ENCODE results near the gene ASGR2. TPM values are rescaled to one million over a fixed set of nuclear protein-coding genes. Genes with fewer than 3 reads are reported as not detected.
A peak's percentile ranks its signal among the peaks of the same experiment; 100 is the strongest.
"Not testable (repeated sequence)": the region's sequence is repeated elsewhere in the genome, so short reads cannot be mapped to it uniquely, and the experiment has no call there.

The ASGR2 gene
- total and polyA plus RNA-seq, 7 experiments from 2014 or later, result 0.27 to 15.0 (median 1.9) TPM; not detected in 4

- DNase-seq (no peak), ATAC-seq (no peak)
- H3K9me3 Mint-ChIP-seq, result no peaks in the 10 kb centered on the region
- H3K27me3 Mint-ChIP-seq, result peaks cover 0 to 10% (median 0%) of the 10 kb centered on the region in 5 donors
- CTCF ChIA-PET, result no interaction called here
- POLR2A ChIA-PET, result no interaction called here
- H3K4me3 Mint-ChIP-seq, result no peak overlapping the region
- Histone ChIP-seq H3K9me3 (ENCODE audit: control insufficient read depth in 2 of 3, low read length in 3 of 3) (no peaks in the 10 kb centered on the region), H3K27ac (ENCODE audit: low read depth, low read length) (no peak overlapping the region), H3K27me3 (ENCODE audit: control insufficient read depth in 2 of 2, insufficient read depth in 2 of 2, low read length in 2 of 2) (no peaks in the 10 kb centered on the region), H3K36me3 (ENCODE audit: control insufficient read depth in 2 of 3, insufficient read depth in 3 of 3, low read length in 3 of 3) (no peaks in the 10 kb centered on the region), H3K4me1 (ENCODE audit: control insufficient read depth in 2 of 2, insufficient read depth in 2 of 2, low read length in 2 of 2) (no peaks in the 10 kb centered on the region), H3K4me3 (ENCODE audit: low read length) (no peak overlapping the region)
- peaks cover 0 to 4% (median 0%) of the 10 kb centered on the region in 7 donors for H3K4me1 Mint-ChIP-seq
- no peak overlapping the region for H3K27ac Mint-ChIP-seq
- no peaks in the 10 kb centered on the region for H3K36me3 Mint-ChIP-seq
- intact Hi-C loops (cut with micrococcal nuclease), result no loop called here
Observed at GRCh38 chr17:7102421-7102820, 12.2 kb downstream of the ASGR2 start.

- no peak overlapping the region for H3K27ac ChIP-seq (ENCODE audit: low read depth, low read length)
- CTCF ChIA-PET, result no interaction called here
Observed at GRCh38 chr17:7101531-7101930, 13.1 kb downstream of the ASGR2 start.

GRCh38 chr17:7100641-7101379 lies 13.8 kb downstream of the ASGR2 start:
- H3K27ac ChIP-seq (ENCODE audit: low read depth, low read length); intact Hi-C loops (cut with micrococcal nuclease); H3K27ac Mint-ChIP-seq; H3K36me3 Mint-ChIP-seq; H3K4me1 Mint-ChIP-seq; H3K4me1 ChIP-seq (ENCODE audit: control insufficient read depth in 2 of 2, insufficient read depth in 2 of 2, low read length in 2 of 2); H3K36me3 ChIP-seq (ENCODE audit: control insufficient read depth in 2 of 3, insufficient read depth in 3 of 3, low read length in 3 of 3); H3K4me3 ChIP-seq (ENCODE audit: low read length); DNase-seq; H3K9me3 ChIP-seq (ENCODE audit: control insufficient read depth in 2 of 3, low read length in 3 of 3); CTCF ChIA-PET; H3K4me3 Mint-ChIP-seq; H3K27me3 ChIP-seq (ENCODE audit: control insufficient read depth in 2 of 2, insufficient read depth in 2 of 2, low read length in 2 of 2); H3K9me3 Mint-ChIP-seq; POLR2A ChIA-PET; ATAC-seq: not testable (repeated sequence)
- H3K27me3 Mint-ChIP-seq, result peaks cover 0 to 10% (median 0%) of the 10 kb centered on the region in 5 donors

More at GRCh38 chr17:7101531-7101930, 13.1 kb downstream of the ASGR2 start:
- H3K4me3 Mint-ChIP-seq, result no peak overlapping the region
- Histone ChIP-seq H3K27me3 (ENCODE audit: control insufficient read depth in 2 of 2, insufficient read depth in 2 of 2, low read length in 2 of 2) (no peaks in the 10 kb centered on the region), H3K4me1 (ENCODE audit: control insufficient read depth in 2 of 2, insufficient read depth in 2 of 2, low read length in 2 of 2) (no peaks in the 10 kb centered on the region), H3K36me3 (ENCODE audit: control insufficient read depth in 2 of 3, insufficient read depth in 3 of 3, low read length in 3 of 3) (no peaks in the 10 kb centered on the region), H3K9me3 (ENCODE audit: control insufficient read depth in 2 of 3, low read length in 3 of 3) (no peaks in the 10 kb centered on the region), H3K4me3 (ENCODE audit: low read length) (no peak overlapping the region)
- DNase-seq, result no peak
- ATAC-seq, result no peak
- peaks cover 0 to 10% (median 0%) of the 10 kb centered on the region in 5 donors for H3K27me3 Mint-ChIP-seq
- peaks cover 0 to 4% (median 0%) of the 10 kb centered on the region in 7 donors for H3K4me1 Mint-ChIP-seq
- intact Hi-C loops (cut with micrococcal nuclease), result no loop called here
- POLR2A ChIA-PET, result no interaction called here
- H3K27ac Mint-ChIP-seq, result no peak overlapping the region
- no peaks in the 10 kb centered on the region for H3K9me3 Mint-ChIP-seq
- H3K36me3 Mint-ChIP-seq, result no peaks in the 10 kb centered on the region

- Histone ChIP-seq H3K27ac (ENCODE audit: low read depth, low read length) (no peak overlapping the region), H3K9me3 (ENCODE audit: control insufficient read depth in 2 of 3, low read length in 3 of 3) (no peaks in the 10 kb centered on the region), H3K27me3 (ENCODE audit: control insufficient read depth in 2 of 2, insufficient read depth in 2 of 2, low read length in 2 of 2) (no peaks in the 10 kb centered on the region), H3K4me1 (ENCODE audit: control insufficient read depth in 2 of 2, insufficient read depth in 2 of 2, low read length in 2 of 2) (no peaks in the 10 kb centered on the region), H3K36me3 (ENCODE audit: control insufficient read depth in 2 of 3, insufficient read depth in 3 of 3, low read length in 3 of 3) (no peaks in the 10 kb centered on the region), H3K4me3 (ENCODE audit: low read length) (no peak overlapping the region)
- H3K27me3 Mint-ChIP-seq, result peaks cover 0 to 11% (median 5%) of the 10 kb centered on the region in 5 donors
- POLR2A ChIA-PET, result no interaction called here
- no peak overlapping the region for H3K4me3 Mint-ChIP-seq
- intact Hi-C loops (cut with micrococcal nuclease), result no loop called here
- peaks cover 0 to 17% (median 8%) of the 10 kb centered on the region in 7 donors for H3K4me1 Mint-ChIP-seq
- no peak for DNase-seq
- CTCF ChIA-PET, result no interaction called here
- no peaks in the 10 kb centered on the region for H3K9me3 Mint-ChIP-seq
- no peak overlapping the region for H3K27ac Mint-ChIP-seq
- ATAC-seq, result peak; percentile 45
- H3K36me3 Mint-ChIP-seq, result no peaks in the 10 kb centered on the region
Observed at GRCh38 chr17:7098802-7099459, 15.7 kb downstream of the ASGR2 start.

GRCh38 chr17:7097940-7098339 lies 16.7 kb downstream of the ASGR2 start:
- no peaks in the 10 kb centered on the region for H3K36me3 Mint-ChIP-seq
- H3K4me3 Mint-ChIP-seq, result no peak overlapping the region
- H3K4me1 Mint-ChIP-seq, result peaks cover 0 to 17% (median 8%) of the 10 kb centered on the region in 7 donors
- no peaks in the 10 kb centered on the region for H3K36me3 ChIP-seq (ENCODE audit: control insufficient read depth in 2 of 3, insufficient read depth in 3 of 3, low read length in 3 of 3)
- ATAC-seq (no peak), DNase-seq (no peak)
- CTCF ChIA-PET, result no interaction called here
- H3K9me3 Mint-ChIP-seq, result no peaks in the 10 kb centered on the region
- H3K4me1 ChIP-seq (ENCODE audit: control insufficient read depth in 2 of 2, insufficient read depth in 2 of 2, low read length in 2 of 2), result no peaks in the 10 kb centered on the region
- H3K4me3 ChIP-seq (ENCODE audit: low read length), result no peak overlapping the region
- H3K9me3 ChIP-seq (ENCODE audit: control insufficient read depth in 2 of 3, low read length in 3 of 3), result no peaks in the 10 kb centered on the region
- H3K27ac ChIP-seq (ENCODE audit: low read depth, low read length), result no peak overlapping the region
- intact Hi-C loops (cut with micrococcal nuclease), result no loop called here
- H3K27ac Mint-ChIP-seq, result no peak overlapping the region
- peaks cover 0 to 10% (median 5%) of the 10 kb centered on the region in 5 donors for H3K27me3 Mint-ChIP-seq
- POLR2A ChIA-PET, result no interaction called here
- no peaks in the 10 kb centered on the region for H3K27me3 ChIP-seq (ENCODE audit: control insufficient read depth in 2 of 2, insufficient read depth in 2 of 2, low read length in 2 of 2)

GRCh38 chr17:7095625-7096024 lies 19.0 kb downstream of the ASGR2 start:
- Mint-ChIP-seq H3K36me3 (no peaks in the 10 kb centered on the region), H3K4me3 (no peak overlapping the region), H3K27ac (peak overlapping the region in 1 of 9 donors; percentile 11), H3K4me1 (peaks cover 0 to 17% (median 8%) of the 10 kb centered on the region in 7 donors), H3K27me3 (peaks cover 0 to 11% (median 5%) of the 10 kb centered on the region in 5 donors), H3K9me3 (peaks cover 0 to 2% (median 0%) of the 10 kb centered on the region in 11 donors)
- ATAC-seq, result peak; percentile 38
- Histone ChIP-seq H3K27ac (ENCODE audit: low read depth, low read length) (no peak overlapping the region), H3K9me3 (ENCODE audit: control insufficient read depth in 2 of 3, low read length in 3 of 3) (no peaks in the 10 kb centered on the region), H3K4me1 (ENCODE audit: control insufficient read depth in 2 of 2, insufficient read depth in 2 of 2, low read length in 2 of 2) (no peaks in the 10 kb centered on the region), H3K27me3 (ENCODE audit: control insufficient read depth in 2 of 2, insufficient read depth in 2 of 2, low read length in 2 of 2) (no peaks in the 10 kb centered on the region), H3K4me3 (ENCODE audit: low read length) (no peak overlapping the region), H3K36me3 (ENCODE audit: control insufficient read depth in 2 of 3, insufficient read depth in 3 of 3, low read length in 3 of 3) (no peaks in the 10 kb centered on the region)
- POLR2A ChIA-PET, result no interaction called here
- no peak for DNase-seq
- CTCF ChIA-PET, result no interaction called here
- intact Hi-C loops (cut with micrococcal nuclease), result no loop called here

All from naive thymus-derived CD4-positive, alpha-beta T cell (primary cell).